Heart left ventricle (tissue), 16 donors: ENCODE data around the gene CPNE4. TPM values are rescaled to one million over a fixed set of nuclear protein-coding genes. Genes with fewer than 3 reads are reported as not detected.

Source experiments
- ATAC-seq, 4 donors: fragments of 200-7000 bp; cut with Tn5 transposase; one replicate each; pipeline ENCODE4 v1.9.1; 2020 to 2022; ENCODE audit warnings: moderate library complexity in 4 of 4, mild to moderate bottlenecking in 3 of 4, moderate number of reproducible peaks in 1 of 4
- DNase-seq, 5 donors: peaks; one replicate each; pipeline ENCODE4 v3.0.0-alpha.2; 2020
- H3K27ac ChIP-seq, 12 donors: fragments of 200-600 bp; sonication (generic) in 4 of 12; one replicate each; pipeline versions ENCODE4 v1.5.0 to v1.8.0; 2016 to 2022; ENCODE audit warnings: mild to moderate bottlenecking in 2 of 12
- H3K27me3 ChIP-seq, 9 donors: fragments of 200-600 bp; sonication (generic) in 2 of 9; one replicate each; pipeline versions ENCODE4 v1.5.1 to v1.8.0; 2016 to 2022; ENCODE audit warnings: mild to moderate bottlenecking in 3 of 9
- H3K36me3 ChIP-seq, 9 donors: fragments of 200-600 bp; sonication (generic) in 2 of 9; one replicate each; pipeline versions ENCODE4 v1.5.0 to v1.8.0; 2018 to 2022; ENCODE audit warnings: mild to moderate bottlenecking in 2 of 9
- H3K4me1 ChIP-seq, 12 donors: fragments of 200-600 bp; sonication (generic) in 4 of 12; one replicate each; pipeline versions ENCODE4 v1.5.0 to v1.8.0; 2016 to 2022; ENCODE audit warnings: mild to moderate bottlenecking in 3 of 12
- H3K4me3 ChIP-seq, 12 donors: fragments of 200-600 bp; sonication (generic) in 4 of 12; one replicate each; pipeline versions ENCODE4 v1.5.0 to v1.8.0; 2017 to 2022; ENCODE audit warnings: mild to moderate bottlenecking in 9 of 12, moderate library complexity in 4 of 12
- H3K9me3 ChIP-seq, 12 donors: fragments of 200-600 bp; sonication (generic) in 4 of 12; one replicate each; pipeline versions ENCODE4 v1.5.0 to v1.8.0; 2016 to 2022; ENCODE audit warnings: mild to moderate bottlenecking in 1 of 12
- CTCF ChIP-seq, 12 donors: fragments of 200-600 bp; sonication (generic) in 4 of 12; IDR thresholded peaks; one replicate each; pipeline versions ENCODE4 v1.5.0 to v1.8.0; 2018 to 2022; ENCODE audit warnings: antibody characterized with exemption in 12 of 12, mild to moderate bottlenecking in 5 of 12
- POLR2A ChIP-seq, 2 donors: fragments of 450-650 bp; IDR thresholded peaks; one replicate each; pipeline ENCODE4 v1.6.1; 2017; ENCODE audit warnings: antibody characterized with exemption in 2 of 2, mild to moderate bottlenecking in 2 of 2, moderate library complexity in 2 of 2
- WGBS, 4 donors: extraction: QIAGEN DNeasy Blood & Tissue Kit in 2 of 4; methylation state at CpG; one replicate each; pipeline versions ENCODE4 v1.1.5 to v1.1.7; 2013 to 2018; 5-methylcytosine and 5-hydroxymethylcytosine counted together
- intact Hi-C, 10 donors: fragments of 100-400 bp; cut with DNase I; formaldehyde crosslinking; loops; one replicate each; pipeline versions ENCODE4 v1.11.1 to v1.14.2; 2022
- polyA plus RNA-seq, 2 donors: library from polyadenylated mRNA; stranded (reverse); fragments of 200-250 nt; gene quantifications; one replicate each; pipeline ENCODE4 v1.2.3, GENCODE V29; 2013
- total RNA-seq, 9 donors: library from RNA; depleted of rRNA in 2 of 9; stranded (reverse); fragments of >200 nt in 2 of 9; fragmentation: NEBNext Ultra II Directional in 3 of 9; extraction: Animal tissue kit (Norgen Biotek cat#: 25700) in 3 of 9; gene quantifications; one replicate each; pipeline versions ENCODE4 v1.1.0 to v1.2.4, GENCODE V29; 2016 to 2023
- donor health status: ischemic (EF 13 %, LVEDD 7.1; RV severe dilation, severe dysfunction).
- donor health status: healthy with polysubstance abuse.
- donor health status: DM: no; HTN: yes; CAD: no.
- donor health status: DM: no; HTN: no; CAD: no.
- donor health status: ischemic (EF 25% LVEDD 6.9; RV normal size, moderate dysfunction).
- donor health status: ischemic (EF 25% LVEDD 5.7; RV mildly dilated, moderate dysfunction).
- donor health status: healthy.
- donor health status: DM: yes; HTN: yes; CAD: no.
- donor health status: ischemic (EF 35%, LVEDD 5.7; RV mildly dilated, moderate dysfunction).
- donor health status: nonischemic (EF 11% LVEDD 7.7; RV severe dilation, severe dysfunction).
- donor health status: DM: yes; HTN: yes; CAD: no.
- donor health status: PGD.
- donor health status: ischemic (EF 29% LVEDD 5.4; RV normal size, mild dysfunction).
- donor health status: nonischemic (EF 23%, LVEDD 6.1; RV moderate dilation, normal function).

CPNE4 gene
- total and polyA plus RNA-seq, 11 donors, result 1.7 to 99.7 (median 24.9) TPM

- Histone ChIP-seq H3K4me3 (no peak overlapping the region), H3K4me1 (no peaks in the 10 kb centered on the region), H3K36me3 (no peaks in the 10 kb centered on the region), H3K9me3 (no peaks in the 10 kb centered on the region), H3K27ac (no peak overlapping the region), H3K27me3 (peaks cover 0 to 3% (median 0%) of the 10 kb centered on the region in 9 donors)
- DNase-seq (no peak), ATAC-seq (no peak)
- WGBS, 4 donors, result 75 to 80% (median 79%) methylated on average over 3 of the region's 3 CpGs
- intact Hi-C loops, result no loop called here
- TF ChIP-seq CTCF (IDR thresholded peaks at IDR 0.05) (no peak), POLR2A (IDR thresholded peaks at IDR 0.05) (no peak)
Observed at GRCh38 chr3:131553495-131554247, 481.1 kb downstream of the CPNE4 start.

- Histone ChIP-seq H3K36me3 (no peaks in the 10 kb centered on the region), H3K9me3 (no peaks in the 10 kb centered on the region), H3K27me3 (no peaks in the 10 kb centered on the region), H3K27ac (no peak overlapping the region), H3K4me3 (no peak overlapping the region), H3K4me1 (no peaks in the 10 kb centered on the region)
- intact Hi-C loops, result no loop called here
- TF ChIP-seq POLR2A (IDR thresholded peaks at IDR 0.05), result no peak
- no peak for TF ChIP-seq CTCF (IDR thresholded peaks at IDR 0.05)
- no peak for ATAC-seq
- DNase-seq, result no peak
- WGBS, 4 donors, result 66 to 78% (median 71%) methylated on average over 4 of the region's 4 CpGs
Observed at GRCh38 chr3:131551761-131552160, 483.1 kb downstream of the CPNE4 start.

GRCh38 chr3:131550562-131551465 lies 484.0 kb downstream of the CPNE4 start:
- TF ChIP-seq CTCF (IDR thresholded peaks at IDR 0.05) (no peak), POLR2A (IDR thresholded peaks at IDR 0.05) (no peak)
- 65 to 77% (median 69%) methylated on average over 4 of the region's 4 CpGs for WGBS, 4 donors
- ATAC-seq, result no peak

GRCh38 chr3:131549340-131549739 lies 485.5 kb downstream of the CPNE4 start:
- Histone ChIP-seq H3K4me3 (no peak overlapping the region), H3K9me3 (no peaks in the 10 kb centered on the region), H3K27ac (no peak overlapping the region), H3K36me3 (no peaks in the 10 kb centered on the region), H3K27me3 (no peaks in the 10 kb centered on the region), H3K4me1 (peaks cover 0 to under 1% (median 0%) of the 10 kb centered on the region in 12 donors)
- intact Hi-C loops, result loop anchor here in 2 of 10 donors (10.0 kb wide), 3 partner anchors 245 to 485 kb away; partner anchors contain the start of gene CPNE4 (in 1 of the 2)
- no peak for ATAC-seq
- no peak for DNase-seq
- TF ChIP-seq CTCF (IDR thresholded peaks at IDR 0.05) (peak in 5 of 12 donors; percentile 15 to 29 (median 22)), POLR2A (IDR thresholded peaks at IDR 0.05) (no peak)
- 76 to 94% (median 89%) methylated on average over 1 of the region's 1 CpG for WGBS, 4 donors

More at GRCh38 chr3:131550562-131551465, 484.0 kb downstream of the CPNE4 start:
- intact Hi-C loops, result no loop called here
- Histone ChIP-seq H3K4me1 (no peaks in the 10 kb centered on the region), H3K36me3 (no peaks in the 10 kb centered on the region), H3K27me3 (no peaks in the 10 kb centered on the region), H3K4me3 (no peak overlapping the region), H3K27ac (no peak overlapping the region), H3K9me3 (no peaks in the 10 kb centered on the region)
- DNase-seq, result no peak
